Calu3 (cell line): ENCODE results near the gene ST6GALNAC3. TPM values are rescaled to one million over a fixed set of nuclear protein-coding genes. Genes with fewer than 3 reads are reported as not detected.

Experiments used
- BruUV-seq: library from RNA; stranded (reverse); fragments of 400-500 nt; replicated peaks from 2 replicates; lab custom pipeline; 2021; lab: Mats Ljungman, UMichigan
- CTCF ChIA-PET: fragments of 300-600 bp; sonication (Branson Sonifier 250); formaldehyde crosslinking; loops from one replicate; lab custom pipeline; 2022; ENCODE audit warnings: antibody characterized with exemption; lab: Charles Lee
- DNase-seq: peaks from one replicate; pipeline ENCODE4 v3.0.0; 2022
- H3K27ac Mint-ChIP-seq: one replicate; pipeline ENCODE4 v1.8.0; 2022; ENCODE audit warnings: mixed read lengths; ENCODE audit not compliant: unreplicated experiment
- H3K27me3 Mint-ChIP-seq: one replicate; pipeline ENCODE4 v1.8.0; 2022; ENCODE audit warnings: mixed read lengths; ENCODE audit not compliant: unreplicated experiment
- H3K36me3 Mint-ChIP-seq: one replicate; pipeline ENCODE4 v1.8.0; 2022; ENCODE audit warnings: mild to moderate bottlenecking, moderate library complexity, mixed read lengths; ENCODE audit not compliant: insufficient read depth, unreplicated experiment
- H3K4me1 Mint-ChIP-seq: one replicate; pipeline ENCODE4 v1.8.0; 2022; ENCODE audit warnings: mild to moderate bottlenecking, low read depth, mixed read lengths; ENCODE audit not compliant: unreplicated experiment
- H3K4me3 Mint-ChIP-seq: one replicate; pipeline ENCODE4 v1.8.0; 2022; ENCODE audit warnings: mild to moderate bottlenecking, low read depth, moderate library complexity, mixed read lengths; ENCODE audit not compliant: unreplicated experiment
- H3K9me3 Mint-ChIP-seq: one replicate; pipeline ENCODE4 v1.8.0; 2022; ENCODE audit warnings: low read depth, mixed read lengths; ENCODE audit not compliant: unreplicated experiment
- intact Hi-C: fragments of 100-400 bp; cut with micrococcal nuclease; formaldehyde crosslinking; loops from one replicate; pipeline ENCODE4 v1.10.0; 2022; ENCODE audit not compliant: unreplicated experiment
- total RNA-seq: library from RNA; stranded (reverse); gene quantifications from 2 replicates; pipeline ENCODE4 v1.2.3, GENCODE V29; 2022
- TF ChIP-seq, protein P1 (sequence below): fragments of 200-600 bp; IDR thresholded peaks from one replicate; pipeline ENCODE4 v1.8.0; 2022; ENCODE audit warnings: antibody characterized with exemption; ENCODE audit not compliant: unreplicated experiment

The ST6GALNAC3 gene
- total RNA-seq, 1 experiment from 2014 or later: 0.87 TPM

DNA sequence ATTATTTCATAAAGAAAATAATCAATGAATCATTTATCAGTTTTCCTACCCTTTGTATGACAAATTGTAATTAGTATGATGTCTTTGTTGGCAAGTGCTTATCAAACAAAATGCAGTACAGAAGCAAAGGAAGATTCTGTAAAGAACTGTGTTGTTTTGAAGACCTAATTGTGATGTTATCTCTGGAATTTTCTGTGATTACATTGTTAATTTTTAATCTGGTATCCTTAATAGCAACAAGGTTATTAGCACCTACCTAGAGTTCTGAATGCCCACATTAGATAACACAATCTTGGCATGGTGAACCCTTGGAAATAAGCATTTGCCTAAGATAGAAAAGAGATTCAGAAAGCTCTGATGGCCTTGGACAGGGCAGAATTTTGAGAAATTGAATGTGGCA lies 518.6 kb downstream of the ST6GALNAC3 start:
- no TSS peak for BruUV-seq

DNA sequence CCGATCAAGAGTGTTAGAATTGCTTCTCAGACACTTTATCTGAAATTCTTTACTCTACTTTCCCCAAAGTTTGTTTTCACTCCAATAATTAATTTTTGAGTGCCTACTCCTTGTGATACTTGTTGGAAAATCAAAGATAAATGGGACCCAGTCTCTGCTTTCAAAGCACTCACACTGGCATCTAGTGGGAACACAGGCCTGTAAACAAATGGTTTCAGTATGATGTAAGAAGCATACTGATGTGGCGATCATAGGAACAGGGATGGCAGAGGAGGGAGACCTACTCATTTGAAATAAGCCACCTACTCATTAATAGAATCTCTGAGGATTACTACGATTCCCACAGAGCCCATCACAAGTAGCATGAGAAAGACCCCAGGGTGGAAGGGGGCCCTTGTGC lies 519.1 kb downstream of the ST6GALNAC3 start:
- CTCF ChIA-PET: no interaction called here
- intact Hi-C loops: no loop called here
- BruUV-seq: no TSS peak
- no peaks in the 10 kb centered on the region for H3K27me3 Mint-ChIP-seq
- H3K36me3 Mint-ChIP-seq: no peaks in the 10 kb centered on the region
- H3K4me1 Mint-ChIP-seq: peaks cover 9% of the 10 kb centered on the region
- no peak for DNase-seq
- no peak overlapping the region for H3K4me3 Mint-ChIP-seq
- TF ChIP-seq, protein P1, sequence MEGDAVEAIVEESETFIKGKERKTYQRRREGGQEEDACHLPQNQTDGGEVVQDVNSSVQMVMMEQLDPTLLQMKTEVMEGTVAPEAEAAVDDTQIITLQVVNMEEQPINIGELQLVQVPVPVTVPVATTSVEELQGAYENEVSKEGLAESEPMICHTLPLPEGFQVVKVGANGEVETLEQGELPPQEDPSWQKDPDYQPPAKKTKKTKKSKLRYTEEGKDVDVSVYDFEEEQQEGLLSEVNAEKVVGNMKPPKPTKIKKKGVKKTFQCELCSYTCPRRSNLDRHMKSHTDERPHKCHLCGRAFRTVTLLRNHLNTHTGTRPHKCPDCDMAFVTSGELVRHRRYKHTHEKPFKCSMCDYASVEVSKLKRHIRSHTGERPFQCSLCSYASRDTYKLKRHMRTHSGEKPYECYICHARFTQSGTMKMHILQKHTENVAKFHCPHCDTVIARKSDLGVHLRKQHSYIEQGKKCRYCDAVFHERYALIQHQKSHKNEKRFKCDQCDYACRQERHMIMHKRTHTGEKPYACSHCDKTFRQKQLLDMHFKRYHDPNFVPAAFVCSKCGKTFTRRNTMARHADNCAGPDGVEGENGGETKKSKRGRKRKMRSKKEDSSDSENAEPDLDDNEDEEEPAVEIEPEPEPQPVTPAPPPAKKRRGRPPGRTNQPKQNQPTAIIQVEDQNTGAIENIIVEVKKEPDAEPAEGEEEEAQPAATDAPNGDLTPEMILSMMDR: no peak
- peaks cover 2% of the 10 kb centered on the region for H3K9me3 Mint-ChIP-seq
- no peak overlapping the region for H3K27ac Mint-ChIP-seq

More for the DNA sequence above, 518.6 kb downstream of the ST6GALNAC3 start:
- intact Hi-C loops: no loop called here
- Mint-ChIP-seq H3K4me1 (peaks cover 9% of the 10 kb centered on the region), H3K27ac (no peak overlapping the region), H3K27me3 (no peaks in the 10 kb centered on the region), H3K36me3 (no peaks in the 10 kb centered on the region), H3K4me3 (no peak overlapping the region), H3K9me3 (peaks cover 2% of the 10 kb centered on the region)
- CTCF ChIA-PET: no interaction called here
- TF ChIP-seq, protein P1: no peak
- no peak for DNase-seq

DNA sequence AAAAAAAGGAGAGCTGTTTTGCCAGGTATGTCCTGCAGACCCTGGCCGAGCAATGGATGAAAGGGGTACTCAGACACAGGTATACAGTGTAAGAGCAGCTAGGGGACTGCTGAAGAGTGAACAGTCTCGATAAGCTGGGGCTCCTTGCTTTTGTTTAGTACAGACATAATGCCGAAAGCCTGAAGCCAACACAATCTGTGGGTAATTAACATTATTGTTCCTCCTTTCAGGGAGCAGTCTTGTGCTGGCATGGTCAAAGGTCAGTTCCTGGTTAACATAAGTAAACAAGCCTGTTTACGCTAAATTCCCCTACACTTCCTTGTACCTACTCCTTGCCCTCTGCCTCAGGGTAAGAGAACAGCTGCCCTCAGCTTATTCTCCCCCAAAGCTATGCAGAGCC lies 520.5 kb downstream of the ST6GALNAC3 start:
- peaks cover 9% of the 10 kb centered on the region for H3K4me1 Mint-ChIP-seq

DNA sequence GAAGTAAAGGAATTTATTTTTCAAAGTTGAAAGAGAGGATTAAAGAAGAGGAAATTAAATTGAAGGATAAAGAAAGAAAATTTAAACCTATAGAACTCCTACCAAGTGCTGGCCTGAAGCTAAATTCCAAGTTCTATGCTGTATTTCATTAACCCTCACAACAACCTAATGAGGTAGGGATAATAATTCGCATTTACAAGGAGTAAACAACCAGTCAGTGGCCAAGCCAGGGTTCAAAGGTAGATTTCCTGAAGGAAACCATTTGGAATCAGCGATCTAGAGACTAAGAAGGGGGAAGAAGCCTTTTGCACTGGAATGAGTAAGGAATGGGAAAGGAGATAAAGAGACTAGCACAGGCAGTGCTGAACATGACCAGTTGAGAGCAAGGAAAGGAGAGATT lies 526.9 kb downstream of the ST6GALNAC3 start:
- CTCF ChIA-PET: no interaction called here
- Mint-ChIP-seq H3K4me3 (no peak overlapping the region), H3K9me3 (peaks cover 3% of the 10 kb centered on the region), H3K36me3 (no peaks in the 10 kb centered on the region), H3K4me1 (no peaks in the 10 kb centered on the region), H3K27ac (no peak overlapping the region), H3K27me3 (no peaks in the 10 kb centered on the region)
- no peak for DNase-seq
- TF ChIP-seq, protein P1: no peak
- no TSS peak for BruUV-seq
- intact Hi-C loops: no loop called here

More for the DNA sequence above, 520.5 kb downstream of the ST6GALNAC3 start:
- no TSS peak for BruUV-seq
- no peaks in the 10 kb centered on the region for H3K36me3 Mint-ChIP-seq
- H3K27ac Mint-ChIP-seq: no peak overlapping the region
- H3K27me3 Mint-ChIP-seq: no peaks in the 10 kb centered on the region
- CTCF ChIA-PET: no interaction called here
- TF ChIP-seq, protein P1: no peak
- no peak for DNase-seq
- no peak overlapping the region for H3K4me3 Mint-ChIP-seq
- intact Hi-C loops: no loop called here
- H3K9me3 Mint-ChIP-seq: peaks cover 2% of the 10 kb centered on the region
